HPDE6-E6E7 (cell line): Measurements from ENCODE around the gene CPNE4.

ENCODE experiments used
- DNase-seq: peaks from one replicate; pipeline ENCODE4 v3.0.0; 2011; ENCODE audit warnings: missing footprints; ENCODE audit errors: extremely low spot score

CPNE4 gene

DNA sequence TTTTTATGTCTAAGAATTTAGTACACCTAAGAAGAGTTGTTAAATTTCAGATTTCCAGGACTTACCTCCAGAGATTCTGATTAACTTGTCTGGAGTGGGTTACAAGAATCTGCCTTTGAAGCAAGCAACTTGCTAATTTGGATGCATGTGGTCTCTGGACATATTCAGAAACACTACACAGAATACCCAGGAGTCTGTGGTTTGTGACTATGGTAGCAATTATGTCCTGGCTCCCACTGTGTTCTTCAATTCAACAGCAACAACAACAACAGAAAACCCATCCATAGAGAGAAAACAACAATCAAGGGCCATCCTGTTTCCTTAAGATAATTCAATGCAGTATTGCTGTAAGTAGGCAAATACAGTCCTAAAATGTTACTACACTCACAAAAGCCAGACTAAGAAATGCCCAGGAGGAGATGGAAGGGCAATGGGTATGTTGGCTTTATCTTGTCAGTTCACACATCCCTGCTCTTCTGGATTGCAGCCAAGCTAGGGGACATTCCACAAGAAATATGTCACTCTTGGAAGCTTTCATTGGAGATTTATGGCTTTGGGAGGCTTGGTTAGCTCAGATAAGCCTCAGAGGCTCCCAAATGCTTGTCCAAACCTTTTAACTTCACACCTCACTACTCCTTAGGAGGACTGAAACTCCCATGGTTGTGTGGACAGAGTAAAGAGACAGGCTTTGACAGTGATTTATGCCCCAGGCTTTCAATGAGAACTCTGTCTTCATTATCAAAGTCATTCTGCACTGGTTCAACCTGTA is 432.6 kb downstream of the CPNE4 start:
- no peak for DNase-seq

DNA sequence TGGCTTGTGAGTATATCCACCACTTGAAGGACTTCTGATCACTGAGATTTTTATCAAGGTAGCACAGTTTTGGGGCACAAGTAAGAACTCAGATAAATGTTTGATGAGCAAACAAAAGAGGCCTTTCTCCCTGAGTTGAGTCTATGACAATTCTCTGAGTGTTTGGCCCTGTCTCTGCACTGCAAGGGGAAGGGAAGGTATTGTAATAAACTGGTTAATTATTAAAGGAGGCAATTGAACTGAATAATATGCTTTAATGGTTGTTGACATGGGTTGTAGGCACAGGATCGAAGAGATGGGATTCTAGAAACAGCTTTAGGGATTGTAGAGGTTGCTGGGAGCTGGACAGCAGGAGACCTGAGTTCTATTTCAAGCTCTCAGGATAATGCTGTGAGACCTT is 437.0 kb downstream of the CPNE4 start:
- DNase-seq = no peak

DNA sequence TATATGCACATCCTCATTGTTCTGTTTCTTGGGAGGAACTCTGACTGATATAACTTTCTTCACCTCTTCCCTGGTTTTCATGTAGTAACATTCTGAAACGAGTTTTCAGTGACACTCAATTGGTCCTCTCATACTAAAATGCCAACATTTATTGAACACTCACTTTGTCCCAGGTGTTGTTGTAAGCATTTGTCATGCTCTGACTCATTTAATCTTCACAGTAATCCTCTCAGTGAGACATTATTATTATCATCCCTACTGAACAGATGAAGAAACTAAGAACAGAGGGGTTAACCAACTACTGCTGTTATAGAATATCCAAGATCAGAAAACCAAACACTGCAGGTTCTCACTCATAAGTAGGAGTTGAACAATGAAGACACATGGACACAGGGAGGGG is 437.9 kb downstream of the CPNE4 start:
- DNase-seq = no peak

DNA sequence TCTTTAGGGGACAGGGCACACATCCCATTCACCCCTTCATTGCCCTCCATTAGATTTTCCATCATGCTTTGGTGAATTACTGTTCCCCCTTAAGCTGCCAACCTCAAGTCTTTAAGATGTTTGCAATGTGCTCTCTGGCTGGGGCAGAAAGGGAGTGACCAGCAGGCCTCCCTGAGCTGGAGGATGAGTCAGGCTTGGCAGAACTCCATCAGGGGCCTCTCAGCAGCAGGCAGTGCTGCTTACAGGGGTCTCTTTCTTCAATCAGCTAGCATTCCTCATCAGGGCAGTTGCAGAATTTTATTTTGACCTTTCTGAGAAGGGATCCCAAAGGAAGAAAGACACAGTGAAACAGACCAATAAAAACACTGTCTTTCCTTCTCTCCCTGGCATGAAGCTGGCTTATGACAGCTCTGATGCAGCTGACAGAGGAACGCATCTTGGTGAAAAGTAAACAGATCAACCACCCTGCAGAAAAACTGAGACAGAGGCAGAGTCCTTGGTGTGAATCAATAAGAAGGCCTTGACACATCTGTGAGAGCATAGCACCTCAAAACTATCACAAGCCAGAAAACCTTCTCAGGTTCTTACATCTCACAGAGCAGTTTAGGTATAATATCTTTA is 443.3 kb downstream of the CPNE4 start:
- no peak for DNase-seq

DNA sequence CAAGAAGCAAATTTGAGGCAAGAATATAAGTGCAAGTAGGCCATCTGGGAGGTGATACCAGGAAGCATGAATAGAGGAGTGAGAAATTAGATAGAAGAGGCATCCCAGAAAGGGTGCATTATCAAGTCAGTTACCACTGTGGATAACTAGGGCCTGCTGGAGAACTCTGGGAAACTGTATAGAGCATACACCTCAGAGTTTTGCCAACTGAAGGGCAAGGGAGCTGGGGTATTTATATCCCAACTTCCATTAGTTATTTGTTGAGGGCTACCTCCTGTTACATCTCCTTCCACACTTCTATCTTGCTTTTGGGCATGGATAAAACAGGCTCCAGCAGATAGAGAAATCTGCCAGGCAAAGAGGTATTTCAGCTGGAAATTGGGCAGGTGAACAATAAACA is 448.5 kb downstream of the CPNE4 start:
- DNase-seq = no peak

DNA sequence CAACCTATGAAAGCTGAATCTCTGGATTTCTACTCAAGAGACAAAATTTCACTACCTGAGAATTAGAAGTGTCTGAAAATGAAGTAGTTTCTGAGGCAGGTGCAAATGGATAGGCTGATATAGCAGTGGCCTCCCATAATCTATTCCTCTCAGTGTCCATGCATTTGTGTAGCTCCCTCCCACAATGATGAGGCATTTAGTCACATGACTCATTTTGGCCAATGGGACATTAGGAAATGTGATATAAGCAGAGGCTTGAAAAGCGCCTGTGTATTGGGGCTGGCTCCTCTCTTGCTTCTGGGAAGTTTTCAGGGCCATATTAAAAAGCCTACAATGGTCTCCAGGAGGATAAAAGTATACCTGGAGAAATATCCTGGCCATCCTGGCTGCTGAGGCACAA is 452.4 kb downstream of the CPNE4 start:
- DNase-seq = no peak

DNA sequence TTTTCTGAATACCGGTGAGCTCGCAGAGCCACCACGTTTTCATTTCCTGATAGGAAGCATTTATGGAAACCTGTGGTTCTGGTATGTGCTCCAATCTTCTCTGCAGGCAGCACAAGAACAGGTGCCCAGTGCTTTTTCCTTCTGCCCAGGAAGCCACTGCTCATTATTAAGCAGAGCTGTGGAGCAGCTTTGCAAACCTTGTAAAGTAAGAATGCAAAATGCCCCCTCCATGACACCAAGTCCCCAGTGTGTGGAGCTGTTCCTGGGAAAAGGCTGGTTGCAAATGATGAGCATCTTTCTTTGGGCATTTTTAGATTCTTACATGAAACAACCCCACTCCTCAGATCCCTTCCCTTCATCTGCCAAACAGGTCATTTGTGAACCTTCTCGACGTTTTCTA is 466.4 kb downstream of the CPNE4 start:
- DNase-seq = no peak

DNA sequence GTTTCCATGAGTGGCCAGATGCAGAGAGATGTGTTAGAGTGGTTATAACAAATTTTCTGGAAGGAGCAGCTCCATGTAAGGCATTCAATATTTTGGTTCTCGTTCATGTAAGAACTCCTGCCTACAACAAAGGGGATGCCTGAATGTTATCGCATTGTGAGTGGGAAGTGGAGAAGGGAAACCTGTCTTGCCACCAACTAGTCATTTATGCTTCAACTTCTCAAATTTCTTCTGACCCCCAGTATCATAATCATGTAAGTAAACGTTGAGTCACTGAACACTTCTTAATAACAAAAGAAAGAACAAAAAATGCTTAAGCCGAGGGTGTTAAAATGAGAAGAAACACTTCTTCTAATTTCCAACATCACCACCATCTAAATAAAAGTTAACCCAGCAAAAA is 470.0 kb downstream of the CPNE4 start:
- no peak for DNase-seq

DNA sequence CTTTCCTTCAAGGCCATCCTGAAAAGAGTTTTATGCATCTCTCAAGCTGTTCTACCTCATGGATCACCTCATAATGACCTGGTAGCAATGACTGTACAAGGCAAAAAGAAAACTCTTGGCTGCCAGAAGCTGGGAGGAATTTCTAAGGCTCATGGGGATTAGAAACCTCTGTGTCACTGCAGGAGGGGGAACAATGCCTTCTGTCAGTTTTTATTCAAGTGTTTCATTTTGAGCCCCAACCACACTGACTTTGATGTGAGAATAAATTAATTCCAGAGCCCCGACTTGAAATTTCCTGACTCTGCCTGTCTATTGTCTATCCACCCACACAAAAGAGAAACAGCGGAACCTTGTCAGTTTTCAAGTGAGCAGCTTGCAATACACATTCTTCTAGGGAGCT is 473.3 kb downstream of the CPNE4 start:
- DNase-seq = no peak

DNA sequence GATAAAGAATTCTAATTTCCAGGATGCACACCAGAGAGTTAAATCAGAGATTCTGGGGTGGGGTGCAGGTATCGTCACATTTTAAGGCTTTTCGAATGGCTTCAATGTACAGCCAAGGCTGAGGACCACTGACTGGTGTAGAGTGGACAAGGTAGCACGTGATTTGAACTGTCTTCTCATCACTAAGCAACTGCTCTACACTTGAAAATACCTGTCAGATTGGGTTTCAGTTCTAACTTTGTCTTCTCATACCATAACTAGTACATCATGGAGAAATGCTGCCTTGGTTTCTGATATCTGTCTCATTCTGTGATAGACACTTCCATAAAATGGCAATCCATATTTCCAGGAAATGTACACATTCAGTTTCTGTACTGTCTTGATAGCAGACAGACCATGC is 474.0 kb downstream of the CPNE4 start:
- DNase-seq = no peak

DNA sequence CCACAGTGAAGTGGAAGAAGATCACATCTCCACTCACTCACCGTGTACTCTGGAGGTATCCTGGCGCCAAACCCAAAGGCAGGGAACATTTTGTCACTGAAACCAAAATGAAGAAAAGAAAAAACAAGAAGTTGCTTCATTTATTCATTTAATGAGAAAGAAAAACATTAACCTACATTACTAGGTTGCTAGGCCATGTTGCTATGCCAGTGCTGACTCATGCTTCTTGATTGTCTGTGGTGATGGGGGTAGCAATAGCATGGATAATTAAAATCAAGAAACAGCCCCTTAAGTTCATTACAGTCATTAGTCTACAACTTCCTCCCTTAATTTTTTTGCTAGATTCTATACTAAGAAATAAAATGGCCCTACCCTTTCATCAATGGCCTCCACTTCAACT is 479.4 kb downstream of the CPNE4 start:
- no peak for DNase-seq

DNA sequence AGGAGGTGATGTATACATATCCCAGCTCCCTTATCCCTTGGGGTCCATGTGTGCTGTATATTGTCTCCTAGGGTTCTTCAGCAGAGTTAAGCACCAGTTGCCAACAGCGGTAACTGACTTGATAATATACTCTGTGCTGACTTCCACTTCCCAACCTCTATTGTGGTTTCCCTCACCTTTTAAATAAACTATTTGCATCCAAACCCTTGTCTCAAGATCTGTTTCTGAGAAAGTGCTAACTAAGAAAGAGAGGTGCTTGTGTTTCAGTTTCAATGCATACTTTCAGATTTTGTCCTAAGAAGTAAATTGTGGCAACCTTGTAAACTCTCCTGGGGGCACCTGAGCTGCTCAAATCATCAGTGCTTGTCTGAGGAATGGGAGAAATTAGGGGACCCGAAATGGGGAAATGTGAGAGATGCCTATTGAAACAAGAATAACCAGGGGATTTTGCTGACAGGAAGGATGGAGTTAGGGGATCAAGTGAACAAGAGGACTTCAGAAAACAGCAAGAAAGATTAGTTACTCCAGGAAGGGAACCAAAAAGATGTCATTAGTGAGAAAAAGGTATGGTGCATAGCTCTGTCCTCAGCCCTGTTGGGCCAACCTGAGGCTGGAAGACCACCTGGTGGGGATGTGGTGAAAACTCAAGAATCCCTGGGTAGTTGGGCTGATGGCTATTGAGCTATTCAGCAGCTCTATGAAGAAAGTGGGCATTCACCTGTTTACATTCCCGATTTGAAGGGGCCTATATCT is 481.1 kb downstream of the CPNE4 start:
- no peak for DNase-seq

DNA sequence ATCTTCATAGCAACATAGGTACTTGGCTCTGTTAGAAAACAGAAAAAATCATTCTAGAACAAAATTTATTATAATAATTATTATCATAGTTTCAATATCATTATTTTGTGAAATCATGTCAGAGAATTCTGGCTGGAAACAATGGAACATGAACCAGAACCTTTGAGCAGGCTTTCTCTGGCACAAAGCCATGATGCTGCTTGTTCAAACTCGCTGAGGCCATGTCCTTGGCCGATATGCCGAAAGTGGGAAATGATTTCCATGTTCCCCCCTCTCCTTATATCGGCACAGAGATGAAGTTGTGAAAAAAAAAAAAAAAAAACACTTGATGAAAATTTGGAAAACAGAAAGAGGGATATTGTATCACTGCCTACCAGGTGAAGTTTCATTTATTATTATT is 483.1 kb downstream of the CPNE4 start:
- DNase-seq = no peak

DNA sequence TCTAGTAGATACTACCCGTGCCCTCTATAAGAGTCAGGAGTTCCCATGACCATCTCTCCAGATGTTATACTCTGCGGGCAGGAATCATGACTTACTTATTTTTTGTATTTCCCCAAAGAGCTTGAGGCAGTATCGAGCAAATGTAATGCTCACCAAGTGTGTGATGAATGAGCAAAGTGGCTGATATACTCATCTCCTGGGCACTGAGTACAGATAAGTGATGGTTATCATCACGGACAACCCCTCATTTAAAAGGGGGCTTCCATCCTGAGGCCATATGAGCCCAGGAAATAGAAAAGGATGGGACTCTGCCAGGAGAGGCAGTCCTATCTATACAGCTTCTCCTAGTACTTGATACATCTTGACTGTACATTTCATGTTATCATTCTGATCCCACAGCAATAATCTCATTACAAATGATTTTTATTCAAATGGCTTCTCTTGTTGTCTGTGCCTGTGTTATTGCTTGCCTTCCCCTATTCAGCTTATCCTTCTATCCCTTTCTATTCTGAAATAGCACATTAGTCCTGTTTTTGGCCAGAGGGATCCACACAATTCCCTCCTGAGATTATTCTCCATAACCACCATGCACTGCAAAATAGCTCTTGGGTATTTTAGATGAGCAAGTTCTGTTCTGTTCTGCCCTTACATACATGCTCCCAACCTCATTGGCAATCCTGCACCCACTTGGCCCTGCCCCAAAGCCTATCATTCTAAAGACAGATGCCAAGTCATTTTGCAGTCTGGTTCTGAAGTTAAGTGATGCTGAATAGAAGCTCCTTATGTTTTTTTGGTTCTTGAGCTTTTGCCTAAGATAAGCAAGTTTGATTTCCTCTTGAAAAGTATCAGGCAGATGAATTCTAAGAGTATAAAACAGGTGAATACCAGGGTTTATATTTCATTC is 484.0 kb downstream of the CPNE4 start:
- DNase-seq = no peak

DNA sequence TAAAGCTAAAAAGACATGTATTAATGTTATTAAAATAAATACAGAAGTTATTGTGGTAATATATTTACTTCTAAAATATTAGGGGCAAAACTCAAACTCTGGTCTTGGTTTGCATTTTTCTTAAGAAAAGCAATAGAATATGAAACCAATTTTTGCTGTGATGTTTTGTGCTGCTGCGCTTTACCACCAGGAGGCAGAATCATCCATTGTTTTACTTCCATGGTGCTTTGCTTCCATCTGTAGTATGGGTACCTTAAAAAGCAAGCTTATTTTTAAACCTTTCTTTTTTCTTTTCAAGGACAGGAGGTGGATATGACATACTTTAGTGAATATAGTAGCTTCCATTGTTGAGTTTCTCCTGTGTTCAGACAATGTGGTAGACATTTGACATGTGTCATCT is 485.5 kb downstream of the CPNE4 start:
- no peak for DNase-seq

DNA sequence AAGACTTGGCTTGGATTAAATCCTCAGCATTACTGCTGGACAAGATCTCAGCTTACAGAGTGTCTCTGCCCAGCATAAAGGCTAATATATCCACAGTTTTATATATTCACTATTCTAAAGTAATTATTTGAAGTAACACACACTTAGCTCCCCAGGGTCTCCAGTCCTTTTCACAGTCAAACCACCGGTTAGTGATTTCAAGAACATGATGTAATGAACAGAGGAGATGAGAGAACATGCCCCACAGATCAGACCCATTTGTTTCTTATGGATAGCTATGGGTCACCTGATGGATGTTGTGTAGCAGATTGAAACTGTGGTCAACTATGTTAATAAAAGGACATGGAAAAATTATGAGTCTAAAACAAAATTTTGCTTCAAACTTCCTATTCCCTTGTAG is 487.2 kb downstream of the CPNE4 start:
- no peak for DNase-seq

DNA sequence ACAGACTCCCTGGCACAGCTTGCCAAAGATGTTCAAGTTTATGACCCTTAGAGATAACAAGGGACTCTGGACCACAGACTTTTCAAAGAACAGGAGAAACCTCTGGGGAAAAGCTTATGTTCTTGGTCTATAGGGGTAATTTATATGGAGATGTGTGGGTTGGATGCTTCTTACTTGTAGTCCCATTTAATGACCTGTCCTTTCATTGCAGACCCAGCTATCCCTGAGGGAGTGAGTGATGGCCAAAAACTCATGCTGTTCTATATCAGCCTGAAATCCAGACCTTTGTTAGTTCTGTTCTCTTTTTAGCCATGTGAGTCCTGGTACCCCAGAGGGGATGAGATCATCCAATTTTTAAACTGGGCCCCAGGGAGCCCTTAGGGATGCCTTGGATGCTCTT is 488.4 kb downstream of the CPNE4 start:
- DNase-seq = no peak

DNA sequence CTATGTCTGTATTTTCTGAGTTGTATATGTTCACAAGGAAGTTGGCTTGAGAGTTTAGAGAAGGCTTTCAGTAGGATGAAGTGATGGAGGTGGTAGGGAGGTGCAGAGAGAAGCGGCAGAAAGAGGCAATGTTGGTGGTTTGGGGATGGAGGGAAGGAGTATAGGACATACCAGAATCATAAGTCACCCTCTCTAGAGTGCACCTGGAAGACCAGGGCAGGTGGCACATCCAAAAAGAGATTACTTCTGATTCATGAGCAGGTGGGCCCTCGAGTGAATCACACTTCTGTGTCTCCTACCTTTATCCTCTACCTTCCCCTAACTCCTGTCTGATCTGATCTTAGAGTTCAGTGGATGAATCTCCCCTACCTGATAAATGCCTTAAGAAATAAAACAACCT is 490.3 kb downstream of the CPNE4 start:
- DNase-seq = no peak

DNA sequence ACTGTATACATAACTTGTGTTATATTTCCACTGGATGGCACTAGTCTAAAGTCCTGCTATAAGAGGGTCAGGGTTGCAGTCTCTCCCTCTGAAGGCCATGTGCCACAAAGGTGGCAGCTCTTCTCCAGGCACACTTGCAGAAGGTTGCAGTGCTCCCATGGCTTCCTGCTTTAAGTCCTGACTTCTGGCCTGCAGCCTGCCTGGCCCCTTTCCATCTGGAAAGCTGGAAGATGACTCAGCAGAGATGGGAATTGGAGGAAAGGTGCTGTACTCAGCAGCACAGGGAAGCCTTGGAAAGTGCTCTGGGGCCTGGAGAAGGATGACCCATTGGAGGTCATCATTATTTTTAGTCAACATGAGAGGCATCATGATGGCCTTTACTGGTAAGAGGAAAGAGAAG is 491.1 kb downstream of the CPNE4 start:
- DNase-seq = no peak

DNA sequence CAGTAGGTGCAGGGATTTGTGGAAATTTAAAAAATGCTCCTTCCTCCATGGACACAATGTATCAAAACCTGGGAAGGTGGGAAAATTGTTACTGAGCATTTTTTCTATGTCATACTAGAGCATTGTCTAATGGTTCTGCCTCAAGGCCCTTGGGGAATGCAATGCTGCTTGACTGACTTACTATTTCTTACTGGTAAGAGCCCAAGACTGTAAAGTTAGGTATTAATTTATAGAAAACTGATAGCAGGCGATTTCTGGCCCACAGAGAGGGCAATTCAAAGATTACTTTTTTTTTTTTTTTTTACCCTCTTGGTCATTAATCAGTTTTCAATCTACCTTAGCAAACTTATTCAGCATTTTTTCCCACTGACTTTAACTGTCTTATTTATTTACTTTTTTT is 493.5 kb downstream of the CPNE4 start:
- DNase-seq = no peak

DNA sequence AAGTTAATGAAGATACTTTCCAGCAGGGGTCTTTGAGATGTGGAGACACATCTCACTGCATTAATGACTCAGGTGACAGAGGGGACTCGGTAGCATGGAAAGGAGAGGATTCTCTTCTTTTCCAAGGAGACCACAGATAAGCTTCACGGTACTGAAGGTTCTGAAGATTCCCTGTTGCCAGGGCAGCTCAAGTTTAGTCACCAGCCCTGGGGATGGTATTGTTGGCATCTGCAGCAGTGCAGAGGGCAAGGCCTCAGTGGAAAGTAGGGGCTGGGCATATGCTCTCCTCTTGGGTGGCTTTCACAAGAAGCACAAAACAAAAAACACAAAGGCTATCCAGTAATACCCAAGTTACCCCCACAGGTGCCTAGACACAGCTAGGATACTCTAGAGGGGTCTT is 494.0 kb downstream of the CPNE4 start:
- no peak for DNase-seq

DNA sequence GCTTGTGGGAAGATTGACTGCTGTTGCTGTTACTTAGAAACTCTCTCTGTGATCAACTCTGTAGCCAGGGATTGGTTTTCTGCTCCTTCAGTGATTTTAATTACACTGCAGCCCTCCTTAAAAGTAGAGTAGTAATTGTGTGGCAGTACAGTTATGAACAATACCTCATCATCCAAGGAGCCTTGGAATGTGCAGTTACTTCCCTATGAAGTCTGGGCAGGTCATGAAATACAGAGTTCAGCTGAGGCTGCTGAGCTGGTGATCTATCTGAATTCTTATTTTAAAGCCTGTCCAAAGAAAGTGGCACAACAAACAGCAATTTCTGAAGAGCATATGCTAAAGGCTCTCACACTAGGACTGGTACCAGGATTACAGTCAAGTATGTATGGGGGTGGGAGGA is 494.7 kb downstream of the CPNE4 start:
- DNase-seq = no peak
